Measurements from ENCODE around the gene MAPK8IP3.

MAPK8IP3 gene, protein sequence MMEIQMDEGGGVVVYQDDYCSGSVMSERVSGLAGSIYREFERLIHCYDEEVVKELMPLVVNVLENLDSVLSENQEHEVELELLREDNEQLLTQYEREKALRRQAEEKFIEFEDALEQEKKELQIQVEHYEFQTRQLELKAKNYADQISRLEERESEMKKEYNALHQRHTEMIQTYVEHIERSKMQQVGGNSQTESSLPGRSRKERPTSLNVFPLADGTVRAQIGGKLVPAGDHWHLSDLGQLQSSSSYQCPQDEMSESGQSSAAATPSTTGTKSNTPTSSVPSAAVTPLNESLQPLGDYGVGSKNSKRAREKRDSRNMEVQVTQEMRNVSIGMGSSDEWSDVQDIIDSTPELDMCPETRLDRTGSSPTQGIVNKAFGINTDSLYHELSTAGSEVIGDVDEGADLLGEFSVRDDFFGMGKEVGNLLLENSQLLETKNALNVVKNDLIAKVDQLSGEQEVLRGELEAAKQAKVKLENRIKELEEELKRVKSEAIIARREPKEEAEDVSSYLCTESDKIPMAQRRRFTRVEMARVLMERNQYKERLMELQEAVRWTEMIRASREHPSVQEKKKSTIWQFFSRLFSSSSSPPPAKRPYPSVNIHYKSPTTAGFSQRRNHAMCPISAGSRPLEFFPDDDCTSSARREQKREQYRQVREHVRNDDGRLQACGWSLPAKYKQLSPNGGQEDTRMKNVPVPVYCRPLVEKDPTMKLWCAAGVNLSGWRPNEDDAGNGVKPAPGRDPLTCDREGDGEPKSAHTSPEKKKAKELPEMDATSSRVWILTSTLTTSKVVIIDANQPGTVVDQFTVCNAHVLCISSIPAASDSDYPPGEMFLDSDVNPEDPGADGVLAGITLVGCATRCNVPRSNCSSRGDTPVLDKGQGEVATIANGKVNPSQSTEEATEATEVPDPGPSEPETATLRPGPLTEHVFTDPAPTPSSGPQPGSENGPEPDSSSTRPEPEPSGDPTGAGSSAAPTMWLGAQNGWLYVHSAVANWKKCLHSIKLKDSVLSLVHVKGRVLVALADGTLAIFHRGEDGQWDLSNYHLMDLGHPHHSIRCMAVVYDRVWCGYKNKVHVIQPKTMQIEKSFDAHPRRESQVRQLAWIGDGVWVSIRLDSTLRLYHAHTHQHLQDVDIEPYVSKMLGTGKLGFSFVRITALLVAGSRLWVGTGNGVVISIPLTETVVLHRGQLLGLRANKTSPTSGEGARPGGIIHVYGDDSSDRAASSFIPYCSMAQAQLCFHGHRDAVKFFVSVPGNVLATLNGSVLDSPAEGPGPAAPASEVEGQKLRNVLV (N-terminal part only)

DNA sequence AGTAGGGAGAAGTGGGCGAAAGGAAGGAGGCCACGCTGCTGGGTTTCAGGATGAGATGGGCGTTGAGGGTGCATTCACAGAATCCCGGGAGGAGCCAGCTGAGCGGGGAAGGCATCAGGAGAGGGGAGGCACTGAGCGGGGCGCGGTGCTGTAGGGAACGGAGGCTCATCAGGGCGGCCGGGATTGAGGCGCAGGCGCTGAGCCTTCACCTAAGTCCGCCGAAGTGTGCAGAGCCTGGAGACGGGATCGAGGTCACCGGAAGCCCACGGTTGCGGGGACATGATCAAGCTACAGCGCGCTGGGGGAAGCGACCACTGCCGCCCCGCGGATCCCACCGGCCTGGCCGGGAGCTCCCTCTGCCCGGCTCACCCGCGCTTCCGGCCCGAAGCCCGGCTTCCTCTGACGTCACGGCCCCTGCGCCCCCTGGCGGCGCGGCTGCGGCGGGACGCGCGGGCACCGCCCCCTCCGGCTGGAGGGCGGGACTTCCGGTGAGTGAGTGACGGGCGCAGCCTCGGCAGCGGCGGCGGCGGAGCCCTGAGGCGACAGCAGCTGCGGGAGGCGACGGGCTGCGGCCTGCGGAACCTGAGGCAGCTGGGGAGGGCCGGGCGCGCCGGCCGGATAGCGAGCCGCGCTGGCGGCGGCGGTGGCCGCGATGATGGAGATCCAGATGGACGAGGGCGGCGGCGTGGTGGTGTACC is at the start of gene MAPK8IP3:
Gene MAPK8IP3, plus strand, starts transcription at position 508 of the 698 bp plus-strand sequence. Its CDS starts 145 bp downstream, at position 653.
- DNase-seq, result peak; percentile 89

DNA sequence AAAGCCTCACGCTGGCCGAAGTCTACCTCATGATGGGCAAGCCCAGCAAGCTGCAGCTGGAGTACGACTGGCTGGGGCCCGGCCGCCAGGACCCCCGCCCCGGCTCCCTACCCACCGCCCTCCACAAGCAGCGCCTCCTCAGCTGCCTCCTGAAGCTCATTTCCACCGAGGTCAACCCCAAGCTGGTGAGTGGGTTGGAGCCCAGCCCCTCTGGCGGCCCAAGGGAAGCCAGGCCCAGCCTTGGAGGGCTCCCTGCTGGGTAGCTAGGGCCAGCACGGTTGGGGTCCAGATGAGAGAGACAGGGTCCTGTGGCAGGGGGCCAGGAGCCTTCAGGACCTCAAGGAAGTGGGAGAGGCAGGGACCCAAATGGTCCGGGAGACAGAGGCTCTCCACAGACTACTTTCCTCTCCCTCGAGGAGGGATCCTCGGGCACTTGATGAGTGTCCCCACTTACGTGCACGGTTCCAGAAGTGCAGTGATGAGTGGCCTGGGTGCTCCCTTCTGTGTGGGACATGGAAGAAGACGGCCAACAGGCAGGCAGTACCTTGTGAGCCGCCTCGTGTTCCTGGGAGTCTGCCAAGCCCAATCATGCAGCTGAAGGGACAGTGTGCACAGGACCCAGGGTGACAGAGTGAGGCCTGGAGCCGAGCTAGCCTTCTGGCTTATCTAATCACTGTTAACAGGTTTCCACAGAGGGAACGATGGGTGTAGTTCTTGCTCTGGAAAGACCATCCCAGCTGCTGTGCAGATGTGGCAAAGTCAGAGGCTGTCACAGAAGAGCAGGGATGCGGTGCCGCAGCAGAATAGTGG is 49.0 kb upstream of the MAPK8IP3 start:
- no peak for DNase-seq

DNA sequence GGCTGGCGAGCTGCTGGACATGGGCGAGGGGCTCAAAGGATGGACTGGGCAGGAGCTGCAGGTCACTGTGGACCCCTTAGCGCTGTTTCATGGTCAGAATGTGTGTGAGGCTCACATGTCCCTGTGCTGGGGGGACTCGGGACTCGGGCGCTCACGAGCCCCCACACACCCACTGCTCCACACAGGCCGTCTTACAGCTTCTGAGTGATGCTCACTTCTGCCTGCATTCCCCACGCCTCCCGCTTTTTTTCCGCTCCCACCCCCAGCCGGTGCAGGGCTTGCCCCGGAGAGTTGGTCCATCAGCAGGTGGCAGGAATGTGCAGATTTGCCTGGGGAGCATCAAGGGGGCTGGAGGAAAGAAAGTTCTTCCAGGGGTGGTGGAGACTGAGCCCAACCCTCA is 48.2 kb upstream of the MAPK8IP3 start:
- no peak for DNase-seq

DNA sequence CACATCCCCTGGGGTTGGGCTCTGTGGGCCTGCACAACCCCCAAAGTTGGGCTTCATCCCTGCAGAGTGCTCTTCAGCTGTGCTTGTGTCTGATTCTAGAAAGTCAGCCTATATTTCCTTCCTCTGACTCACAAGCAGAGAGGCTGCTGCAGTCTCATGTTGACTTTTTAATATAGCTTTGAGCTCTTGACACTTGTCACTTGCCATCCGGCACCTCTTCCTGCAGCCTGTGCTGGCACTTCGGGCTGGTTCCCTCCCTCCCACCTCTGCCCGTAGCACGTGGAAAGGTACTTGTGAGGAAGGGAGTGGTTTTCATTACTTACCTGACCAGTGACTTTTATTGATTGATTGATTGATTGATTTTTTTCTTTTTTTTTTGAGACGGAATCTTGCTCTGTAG is 47.0 kb upstream of the MAPK8IP3 start:
- no peak for DNase-seq

DNA sequence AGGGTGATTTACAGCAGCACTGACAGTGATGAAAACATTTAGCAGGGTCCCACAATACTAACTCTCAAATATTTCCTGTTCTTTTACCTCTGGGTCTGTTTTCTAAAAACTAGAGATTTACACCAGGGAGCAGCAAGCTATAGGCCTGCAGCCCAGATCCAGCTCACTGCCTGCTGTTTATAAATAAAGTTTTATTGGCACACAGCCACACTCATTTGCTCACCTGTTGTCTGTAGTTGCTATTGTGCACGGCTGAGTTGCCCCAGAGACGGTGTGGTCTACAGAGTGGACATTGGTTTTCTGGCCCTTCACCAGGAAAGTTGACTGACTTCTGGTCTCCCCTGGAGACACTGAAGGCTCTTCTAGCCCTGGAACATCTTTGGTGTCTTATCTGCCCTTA is 44.2 kb upstream of the MAPK8IP3 start:
- DNase-seq, result no peak

DNA sequence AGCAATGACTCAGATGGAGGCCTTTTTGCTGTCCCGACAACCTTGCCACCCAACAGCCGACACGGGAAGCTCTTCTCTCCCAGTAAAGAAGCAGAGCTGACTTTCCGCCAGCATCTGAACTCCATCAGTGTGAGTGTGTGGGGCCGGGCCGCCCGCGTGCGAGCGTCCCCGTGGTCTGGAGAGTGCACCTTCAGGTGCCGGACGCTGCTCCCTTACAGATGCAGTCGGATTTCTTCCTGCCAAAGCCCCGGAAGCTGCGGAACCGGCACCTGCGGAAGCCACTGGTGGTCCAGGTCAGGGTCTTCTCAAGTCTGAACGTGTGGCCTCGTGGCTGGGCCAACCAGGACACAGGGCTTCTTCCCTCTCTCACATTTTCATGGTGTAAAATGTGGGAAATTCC is 43.5 kb upstream of the MAPK8IP3 start:
- no peak for DNase-seq

DNA sequence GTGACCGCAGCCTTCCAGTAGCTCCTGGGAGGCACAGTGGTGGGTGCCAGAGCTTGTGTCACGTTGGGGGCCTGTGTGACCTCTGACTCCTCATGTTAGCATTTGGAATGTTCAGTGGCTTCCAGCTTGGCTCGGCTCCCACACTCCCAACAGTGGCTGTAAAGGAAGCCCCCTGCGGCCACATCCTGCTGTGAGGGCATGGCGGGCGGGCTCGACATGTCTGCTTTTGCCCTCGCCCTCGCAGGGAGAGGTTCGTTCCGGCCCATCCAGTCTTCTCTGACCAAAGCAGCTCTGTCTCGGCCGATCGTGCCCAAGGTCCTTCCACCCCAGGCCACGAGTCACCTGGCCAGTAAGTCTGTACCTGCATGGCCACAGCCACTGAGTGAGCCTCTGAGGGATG is 40.2 kb upstream of the MAPK8IP3 start:
- no peak for DNase-seq

DNA sequence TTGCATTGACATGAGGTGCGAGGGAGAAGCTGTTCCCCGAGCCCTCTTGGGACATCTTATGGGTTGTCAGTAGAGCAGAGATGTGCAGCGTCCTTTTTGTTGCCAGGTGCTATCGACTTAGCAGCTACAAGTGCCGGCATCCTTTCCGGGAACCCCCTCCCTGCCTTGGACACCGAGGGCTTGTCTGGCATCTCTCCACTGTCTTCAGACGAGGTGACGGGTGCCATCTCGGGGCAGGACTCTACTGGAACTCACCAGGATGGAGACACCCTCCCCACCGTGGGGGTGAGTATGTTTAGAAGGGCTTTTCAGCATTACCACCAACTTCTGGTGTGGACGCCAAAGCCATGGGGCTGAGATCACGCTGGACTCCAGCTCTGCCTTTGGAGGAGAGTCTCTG is 39.7 kb upstream of the MAPK8IP3 start:
- DNase-seq, result no peak

DNA sequence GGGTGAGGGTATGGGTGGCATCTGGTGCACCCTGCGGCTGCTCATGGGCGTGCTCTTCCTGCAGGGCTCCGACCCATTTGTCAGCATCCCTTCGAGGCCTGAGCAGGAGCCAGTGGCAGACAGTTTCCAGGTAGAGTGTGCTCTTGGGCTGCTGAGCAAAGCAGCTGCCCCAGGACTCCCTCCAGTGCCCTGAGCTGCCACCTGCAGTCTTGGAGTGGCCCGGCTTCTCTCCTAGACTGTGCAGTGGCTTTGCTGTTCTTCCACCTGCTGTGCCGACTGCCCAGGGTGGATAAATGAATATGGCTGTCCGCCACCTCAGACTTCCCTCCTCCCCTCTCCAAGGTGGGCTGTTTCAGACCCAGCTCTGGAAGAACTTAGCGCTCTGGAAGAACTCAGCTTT is 38.7 kb upstream of the MAPK8IP3 start:
- no peak for DNase-seq

DNA sequence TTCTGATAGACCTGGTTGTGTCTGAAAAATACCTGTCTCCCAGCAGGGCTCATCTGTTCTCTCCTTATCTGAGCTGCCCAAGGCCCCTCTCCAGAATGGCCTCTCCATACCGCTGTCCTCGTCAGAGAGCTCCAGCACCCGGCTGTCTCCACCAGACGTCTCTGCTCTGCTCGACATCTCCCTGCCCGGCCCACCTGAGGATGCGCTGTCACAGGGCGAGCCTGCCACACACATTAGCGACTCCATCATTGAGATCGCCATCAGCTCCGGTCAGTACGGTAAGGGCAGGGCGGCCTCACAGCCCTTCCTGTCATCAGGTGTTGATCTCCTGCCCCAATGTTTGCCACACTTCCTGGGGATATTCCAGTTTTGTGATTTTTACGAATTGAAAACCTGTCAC is 38.1 kb upstream of the MAPK8IP3 start:
- no peak for DNase-seq

DNA sequence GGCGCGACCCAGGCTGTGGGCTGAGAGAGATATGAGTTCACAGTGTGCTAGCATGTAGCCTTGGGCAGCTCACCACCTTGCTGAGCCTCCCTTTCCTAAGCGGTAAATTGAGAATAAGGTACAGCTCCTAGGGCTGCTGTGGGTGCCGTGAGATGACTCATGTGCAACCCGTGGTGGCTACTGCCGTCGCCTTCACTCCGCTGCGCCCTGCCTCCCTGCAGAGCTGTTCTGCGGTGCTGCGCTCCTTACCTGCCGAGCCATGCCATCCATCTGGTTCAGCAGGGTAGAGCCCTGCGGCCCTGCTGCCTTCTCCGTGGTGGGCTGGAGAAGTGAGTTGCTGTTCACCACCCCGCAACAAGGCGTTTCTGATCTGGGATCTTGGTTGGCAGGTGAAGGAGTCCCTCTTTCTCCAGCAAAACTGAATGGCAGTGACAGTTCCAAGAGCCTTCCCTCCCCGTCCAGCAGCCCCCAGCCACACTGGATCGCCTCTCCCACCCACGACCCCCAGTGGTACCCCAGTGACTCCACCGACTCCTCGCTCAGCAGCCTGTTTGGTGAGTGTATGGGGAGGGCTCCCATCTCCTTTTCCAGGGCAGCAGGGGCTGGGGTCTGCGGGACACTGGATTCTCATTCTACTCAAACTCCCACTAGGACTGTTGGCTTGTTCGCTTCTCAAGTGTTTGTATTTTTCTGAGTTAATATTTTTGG is 37.2 kb upstream of the MAPK8IP3 start:
- DNase-seq, result no peak

DNA sequence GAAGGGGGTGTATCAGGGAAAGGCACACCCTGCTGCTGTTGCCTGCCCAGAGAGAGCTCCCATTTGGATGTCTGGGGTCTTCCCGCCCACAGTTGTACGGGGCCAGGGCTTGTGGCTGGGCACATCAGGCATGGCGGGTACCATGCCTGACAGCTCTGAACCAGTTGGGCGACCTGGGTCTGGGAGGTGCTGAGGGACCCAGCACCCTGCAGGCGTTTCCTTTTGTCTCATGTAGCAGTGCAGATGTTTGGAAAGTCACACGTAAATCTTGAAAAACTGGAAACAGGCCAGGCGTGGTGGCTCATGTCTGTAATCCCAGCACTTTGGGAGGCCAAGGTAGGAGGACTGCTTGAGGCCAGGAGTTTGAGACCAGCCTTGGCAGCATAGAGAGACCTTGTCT is 36.3 kb upstream of the MAPK8IP3 start:
- no peak for DNase-seq

DNA sequence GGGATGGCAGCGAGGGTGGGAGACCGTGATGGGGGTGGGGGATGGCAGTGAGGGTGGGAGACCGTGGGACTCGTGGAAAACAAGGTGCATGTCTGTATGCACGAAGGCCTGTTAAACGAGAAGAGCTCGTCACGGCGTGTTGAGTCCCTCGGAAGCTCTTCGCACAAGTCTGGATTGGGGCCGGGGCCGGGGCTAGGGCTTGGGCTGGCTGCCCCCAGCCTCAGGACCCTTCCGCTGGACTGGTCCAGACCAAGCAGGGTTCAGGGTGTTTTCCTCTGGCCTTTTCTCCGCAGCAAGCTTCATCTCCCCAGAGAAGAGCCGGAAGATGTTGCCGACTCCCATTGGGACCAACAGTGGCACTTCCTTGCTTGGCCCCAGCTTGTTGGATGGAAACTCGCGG is 35.6 kb upstream of the MAPK8IP3 start:
- no peak for DNase-seq

DNA sequence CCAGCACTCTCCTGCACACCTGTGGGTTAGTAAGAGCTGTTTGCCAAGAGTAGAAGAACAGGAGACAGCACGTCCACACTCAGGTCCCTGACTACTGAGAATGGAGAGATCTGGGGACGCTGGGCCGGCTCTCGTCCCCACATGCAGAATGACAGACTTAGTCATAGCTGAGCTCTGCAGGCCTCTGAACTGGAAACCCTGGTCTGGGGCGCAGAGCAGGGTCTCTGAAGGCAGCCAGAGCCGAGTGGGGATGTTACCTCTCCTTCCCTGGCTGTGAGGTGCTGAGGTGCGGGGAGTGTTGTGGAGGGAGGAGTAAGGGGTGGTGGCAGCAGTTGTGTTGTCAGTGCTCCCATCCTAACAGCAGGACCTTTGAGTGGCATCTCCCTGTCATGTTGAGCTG is 35.1 kb upstream of the MAPK8IP3 start:
- DNase-seq, result no peak

DNA sequence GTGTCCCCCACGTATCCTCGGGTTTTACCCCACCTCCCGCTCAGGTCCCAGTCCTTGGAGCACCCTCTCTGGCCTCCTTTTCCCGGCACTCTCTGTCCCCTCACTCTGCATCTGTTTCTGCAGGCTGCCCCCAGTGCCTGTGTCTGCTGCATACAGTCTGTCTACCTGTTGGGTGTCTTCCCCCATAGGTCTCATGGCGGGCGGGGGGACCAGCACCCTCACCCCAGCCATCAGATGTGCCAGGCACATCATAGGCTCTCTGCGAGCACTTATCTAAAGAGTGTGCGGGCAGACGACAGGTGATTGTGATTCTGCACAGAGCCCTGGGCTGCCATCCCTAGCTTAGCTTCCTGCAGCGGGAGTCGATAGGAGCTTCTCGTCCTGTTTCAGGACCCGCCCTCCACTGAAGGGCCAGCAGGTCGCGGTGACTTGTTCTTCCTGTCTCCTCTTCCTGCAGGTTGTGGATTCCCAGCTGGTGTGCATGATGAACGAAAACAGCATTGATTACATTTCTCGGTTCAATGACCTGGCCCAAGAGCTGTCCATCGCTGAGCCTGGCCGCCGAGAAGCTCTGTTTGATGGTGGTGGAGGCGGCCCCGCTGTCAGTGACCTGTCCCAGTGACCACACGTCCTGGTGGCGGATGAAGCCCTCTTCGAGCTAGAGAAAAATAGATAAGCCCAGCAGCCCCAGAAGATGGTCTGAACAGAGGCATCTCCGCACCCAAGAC is 32.4 kb upstream of the MAPK8IP3 start:
- no peak for DNase-seq

DNA sequence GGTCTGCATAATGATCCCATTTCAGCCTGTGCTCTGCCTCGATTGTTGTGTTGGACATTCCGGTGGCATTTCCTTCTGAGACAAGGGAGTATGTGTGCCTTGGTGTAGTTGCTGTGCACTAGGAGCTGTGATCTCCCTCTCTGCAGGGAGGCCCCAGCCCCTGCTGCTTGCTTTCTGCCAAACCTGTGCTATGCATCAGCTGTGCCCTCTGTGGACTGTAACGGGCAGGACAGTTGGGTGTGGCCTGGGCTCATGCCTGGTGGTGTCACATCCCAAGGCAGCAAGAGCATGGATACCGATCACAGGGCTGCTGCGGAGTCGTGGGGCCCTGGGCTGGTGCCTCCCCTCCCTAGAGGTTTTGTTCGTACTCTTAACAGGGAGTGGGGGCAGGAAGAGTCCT is 31.7 kb upstream of the MAPK8IP3 start:
- DNase-seq, result no peak

DNA sequence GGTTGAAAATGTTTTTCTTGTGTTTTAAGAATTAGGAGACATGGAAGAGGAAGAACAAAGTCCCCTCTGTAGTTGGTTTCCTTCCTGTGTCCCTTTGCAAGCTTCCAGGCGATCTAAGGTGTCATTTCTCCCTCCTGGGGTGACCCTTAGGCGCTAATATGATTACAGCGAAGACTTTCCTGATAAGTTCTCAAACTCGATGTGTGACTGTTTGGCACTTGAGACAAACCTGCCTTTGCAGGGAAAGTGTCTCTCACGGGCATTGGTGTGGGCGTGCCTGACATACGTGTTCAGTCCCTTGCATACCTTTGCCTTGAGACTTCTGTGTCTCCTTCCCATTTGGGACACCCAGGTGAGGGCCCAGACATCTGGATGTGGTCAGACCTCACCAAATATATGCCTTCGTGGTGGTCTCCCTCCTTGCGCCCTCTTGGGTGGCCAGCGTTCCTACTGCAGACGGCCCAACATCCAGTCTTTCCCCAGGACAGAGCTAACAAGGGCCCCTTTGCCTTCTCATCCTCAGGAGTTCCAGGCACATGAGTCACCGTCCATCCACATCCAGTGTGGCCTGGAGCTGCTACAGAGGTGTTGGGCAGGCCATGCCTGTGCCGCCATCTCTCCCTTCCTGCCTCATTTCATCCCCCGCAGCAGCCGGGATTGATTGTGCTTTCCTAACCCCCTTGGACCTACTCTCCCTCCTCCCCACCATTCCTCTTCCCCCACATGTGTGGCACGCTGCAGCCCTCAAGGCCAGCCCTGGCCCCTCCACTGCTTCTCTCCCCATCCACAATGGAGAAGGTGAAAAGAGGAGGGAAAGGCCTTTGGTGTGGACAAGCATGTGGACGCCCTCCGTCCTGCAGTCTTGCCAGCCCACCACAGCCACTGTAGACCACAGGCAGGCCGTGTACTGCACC is 31.0 kb upstream of the MAPK8IP3 start:
- DNase-seq, result peak; percentile 67

DNA sequence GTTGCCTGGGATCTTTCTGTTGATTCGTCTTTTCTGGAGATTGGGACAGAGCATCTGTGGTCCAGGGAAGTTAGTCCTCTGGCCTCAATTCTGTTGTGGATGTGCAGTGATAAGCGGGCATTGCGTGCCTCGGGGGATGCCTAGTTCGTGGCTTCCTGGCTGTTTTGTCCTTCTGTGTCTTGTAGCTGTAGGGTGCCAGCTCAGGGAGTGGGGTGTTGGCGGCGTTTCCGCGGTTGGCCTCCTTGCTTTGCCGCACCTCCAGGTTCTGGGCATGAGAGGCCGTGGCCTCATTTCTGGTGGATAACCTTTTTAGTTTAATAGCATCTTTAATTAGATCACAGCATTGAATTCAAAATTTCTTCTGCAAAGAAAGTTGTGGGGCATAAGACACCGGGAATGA is 29.3 kb upstream of the MAPK8IP3 start:
- DNase-seq, result no peak

DNA sequence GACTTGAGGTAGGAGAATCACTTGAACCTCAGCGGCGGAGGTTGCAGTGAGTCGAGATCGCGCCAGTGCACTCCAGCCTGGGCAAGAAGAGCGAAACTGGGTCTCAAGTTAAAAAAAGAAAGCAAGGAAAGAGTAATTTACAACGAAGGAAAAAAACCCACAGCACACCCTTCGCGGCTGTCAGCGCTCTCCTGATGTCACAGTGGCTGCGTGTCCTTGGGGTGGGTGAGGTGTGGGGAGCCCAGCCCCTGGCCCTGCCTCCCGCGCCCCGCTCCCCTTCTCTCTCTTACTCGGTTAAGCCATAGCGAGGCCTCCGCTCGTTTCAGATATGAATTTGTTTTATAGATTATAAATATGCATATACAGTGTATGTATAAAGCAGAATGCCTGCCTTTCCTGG is 28.7 kb upstream of the MAPK8IP3 start:
- DNase-seq, result no peak
